Measurements from ENCODE around the gene GDPGP1.
"Not testable (repeated sequence)": the region's sequence is repeated elsewhere in the genome, so short reads cannot be mapped to it uniquely, and the experiment has no call there.

The GDPGP1 gene

DNA sequence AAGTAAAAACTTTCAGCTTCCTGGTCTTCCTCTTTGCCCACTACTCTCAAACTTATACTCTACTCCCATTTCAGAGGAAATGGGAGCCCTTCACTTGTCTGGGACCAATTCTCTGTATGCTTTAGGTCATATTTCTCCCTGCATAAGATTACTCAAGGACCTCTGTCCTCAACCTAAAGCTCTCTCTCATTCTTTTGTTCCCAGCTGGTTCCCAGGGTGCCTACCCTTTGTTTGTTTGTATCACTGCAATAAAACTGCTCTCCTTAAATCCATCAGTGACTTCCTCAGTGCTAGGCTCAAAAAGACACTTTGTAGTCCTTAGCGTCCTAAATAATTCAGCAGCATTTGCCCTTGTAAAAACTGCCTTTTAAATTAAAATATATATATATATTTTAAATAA, 34.4 kb downstream of the GDPGP1 start:
- no peak overlapping the region for H3K4me3 ChIP-seq (ENCODE audit: control insufficient read depth, low read depth, low read length)
- TF ChIP-seq, protein P1, sequence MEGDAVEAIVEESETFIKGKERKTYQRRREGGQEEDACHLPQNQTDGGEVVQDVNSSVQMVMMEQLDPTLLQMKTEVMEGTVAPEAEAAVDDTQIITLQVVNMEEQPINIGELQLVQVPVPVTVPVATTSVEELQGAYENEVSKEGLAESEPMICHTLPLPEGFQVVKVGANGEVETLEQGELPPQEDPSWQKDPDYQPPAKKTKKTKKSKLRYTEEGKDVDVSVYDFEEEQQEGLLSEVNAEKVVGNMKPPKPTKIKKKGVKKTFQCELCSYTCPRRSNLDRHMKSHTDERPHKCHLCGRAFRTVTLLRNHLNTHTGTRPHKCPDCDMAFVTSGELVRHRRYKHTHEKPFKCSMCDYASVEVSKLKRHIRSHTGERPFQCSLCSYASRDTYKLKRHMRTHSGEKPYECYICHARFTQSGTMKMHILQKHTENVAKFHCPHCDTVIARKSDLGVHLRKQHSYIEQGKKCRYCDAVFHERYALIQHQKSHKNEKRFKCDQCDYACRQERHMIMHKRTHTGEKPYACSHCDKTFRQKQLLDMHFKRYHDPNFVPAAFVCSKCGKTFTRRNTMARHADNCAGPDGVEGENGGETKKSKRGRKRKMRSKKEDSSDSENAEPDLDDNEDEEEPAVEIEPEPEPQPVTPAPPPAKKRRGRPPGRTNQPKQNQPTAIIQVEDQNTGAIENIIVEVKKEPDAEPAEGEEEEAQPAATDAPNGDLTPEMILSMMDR (conservative IDR thresholded peaks at IDR 0.05; ENCODE audit: control insufficient read depth, insufficient read depth, low read depth, low read length), result no peak
- DNase-seq (ENCODE audit: low read depth), result no peak

- H3K4me3 ChIP-seq (ENCODE audit: control insufficient read depth, low read depth, low read length), result no peak overlapping the region
- TF ChIP-seq, protein P1 (conservative IDR thresholded peaks at IDR 0.05; ENCODE audit: control insufficient read depth, insufficient read depth, low read depth, low read length), result no peak
- no peak for DNase-seq (ENCODE audit: low read depth)
These were observed 36.6 kb downstream of the GDPGP1 start for GRCh38 chr15:90270502-90271150.

GRCh38 chr15:90271459-90272166, 37.6 kb downstream of the GDPGP1 start:
- no peak for DNase-seq (ENCODE audit: low read depth)
- TF ChIP-seq, protein P1 (conservative IDR thresholded peaks at IDR 0.05; ENCODE audit: control insufficient read depth, insufficient read depth, low read depth, low read length), result no peak
- no peak overlapping the region for H3K4me3 ChIP-seq (ENCODE audit: control insufficient read depth, low read depth, low read length)

DNA sequence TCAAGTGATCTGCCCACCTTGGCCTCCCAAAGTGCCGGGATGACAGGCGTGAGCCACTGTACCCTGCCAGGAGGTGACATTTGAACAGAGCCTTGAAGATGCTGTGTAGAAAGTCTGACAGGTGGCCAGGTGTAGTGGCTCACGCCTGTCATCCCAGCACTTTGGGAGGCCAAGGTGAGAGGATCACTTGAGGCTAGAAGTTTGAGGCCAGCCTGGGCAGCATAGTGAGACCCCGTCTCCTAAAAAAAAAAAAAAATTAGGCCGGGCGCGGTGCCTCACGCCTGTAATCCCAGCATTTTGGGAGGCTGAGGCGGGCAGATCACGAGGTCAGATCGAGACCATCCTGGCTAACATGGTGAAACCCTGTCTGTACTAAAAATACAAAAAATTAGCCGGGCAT, 44.5 kb downstream of the GDPGP1 start:
- DNase-seq (ENCODE audit: low read depth); H3K4me3 ChIP-seq (ENCODE audit: control insufficient read depth, low read depth, low read length): not testable (repeated sequence)

- not testable (repeated sequence) for H3K4me3 ChIP-seq (ENCODE audit: control insufficient read depth, low read depth, low read length); DNase-seq (ENCODE audit: low read depth)
These were observed 46.7 kb downstream of the GDPGP1 start for GRCh38 chr15:90280743-90281142.

DNA sequence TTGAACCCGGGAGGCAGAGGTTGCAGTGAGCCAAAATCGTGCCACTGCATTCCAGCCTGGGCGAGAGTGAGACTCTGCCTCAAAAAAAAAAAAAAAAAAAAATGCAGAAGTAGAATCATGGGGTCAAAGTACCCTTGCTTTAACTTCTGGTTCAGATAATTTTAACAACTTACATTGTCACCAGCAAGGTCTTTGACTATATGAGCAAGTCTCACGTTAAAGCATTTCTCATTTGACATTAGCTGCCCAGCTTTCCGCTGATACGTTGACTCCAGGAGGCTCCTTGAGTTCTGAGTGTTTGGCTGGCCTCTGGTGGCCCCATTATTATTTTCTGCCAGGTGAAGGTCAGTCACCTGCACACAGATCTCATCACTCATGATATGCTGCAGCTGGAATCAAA, 47.6 kb downstream of the GDPGP1 start:
- not testable (repeated sequence) for H3K4me3 ChIP-seq (ENCODE audit: control insufficient read depth, low read depth, low read length); DNase-seq (ENCODE audit: low read depth)

- H3K4me3 ChIP-seq (ENCODE audit: control insufficient read depth, low read depth, low read length), result no peak overlapping the region
- TF ChIP-seq, protein P1 (conservative IDR thresholded peaks at IDR 0.05; ENCODE audit: control insufficient read depth, insufficient read depth, low read depth, low read length), result peak; percentile 43
- DNase-seq (ENCODE audit: low read depth), result peak; percentile 50
These were observed 52.7 kb downstream of the GDPGP1 start for GRCh38 chr15:90286678-90287077.

DNA sequence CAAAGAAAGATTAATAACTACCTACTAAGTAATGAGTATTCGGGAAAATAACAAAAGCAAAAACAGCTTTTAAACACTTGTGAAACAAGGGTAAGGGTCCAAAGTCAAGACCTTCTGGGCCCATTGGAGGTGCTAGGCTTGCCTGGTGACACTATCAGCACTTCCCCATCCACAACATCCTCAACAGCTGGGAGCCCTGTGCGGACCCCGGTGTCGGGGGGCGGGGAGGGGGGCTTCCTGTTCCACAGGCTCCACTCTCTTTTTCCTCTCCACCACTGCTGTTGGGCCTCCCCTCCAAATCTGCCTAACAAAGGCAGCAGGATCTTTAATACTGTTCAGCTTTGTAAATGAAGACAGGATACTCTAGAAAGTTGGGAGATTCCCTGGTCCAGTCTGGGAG, 53.1 kb downstream of the GDPGP1 start:
- H3K4me3 ChIP-seq (ENCODE audit: control insufficient read depth, low read depth, low read length), result no peak overlapping the region
- no peak for DNase-seq (ENCODE audit: low read depth)
- TF ChIP-seq, protein P1 (conservative IDR thresholded peaks at IDR 0.05; ENCODE audit: control insufficient read depth, insufficient read depth, low read depth, low read length), result no peak
